HG03432 (cell line): ENCODE measurements around the gene NOL4L.

Experiments used
- ATAC-seq: cut with Tn5 transposase; IDR thresholded peaks from one replicate; pipeline ENCODE4 v1.9.1; 2021; ENCODE audit warnings: mild to moderate bottlenecking, moderate library complexity; ENCODE audit not compliant: unreplicated experiment

The NOL4L gene

DNA sequence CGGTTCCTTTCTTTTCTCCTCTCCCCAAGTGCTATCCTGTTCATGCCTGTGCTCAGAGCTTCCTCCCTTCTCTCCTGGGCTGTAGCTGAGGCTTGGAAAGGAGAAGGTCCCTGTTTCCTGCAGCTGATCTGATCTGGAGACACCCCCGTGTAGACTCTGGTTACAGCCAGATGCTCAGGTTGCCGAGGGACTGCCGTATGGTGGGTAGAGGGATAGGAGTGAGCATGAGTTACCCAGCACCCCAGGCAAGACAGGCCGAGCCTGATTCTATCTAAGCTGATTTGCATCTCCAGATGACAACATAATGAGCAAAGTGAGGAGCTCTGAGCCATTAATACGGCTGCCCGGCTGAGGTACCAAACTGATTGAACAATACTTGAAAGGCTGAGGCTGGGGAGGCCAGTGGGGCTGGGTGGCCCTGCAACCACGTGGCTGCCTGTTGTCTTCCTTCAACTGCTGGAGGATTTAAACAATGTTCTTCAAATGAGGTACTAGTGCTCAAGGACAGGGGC is 135.2 kb downstream of the NOL4L start:
- no peak for ATAC-seq

GRCh38 chr20:32449057-32449889 is 135.9 kb downstream of the NOL4L start:
- no peak for ATAC-seq

- no peak for ATAC-seq
These were observed 136.7 kb downstream of the NOL4L start for GRCh38 chr20:32448306-32449056.

DNA sequence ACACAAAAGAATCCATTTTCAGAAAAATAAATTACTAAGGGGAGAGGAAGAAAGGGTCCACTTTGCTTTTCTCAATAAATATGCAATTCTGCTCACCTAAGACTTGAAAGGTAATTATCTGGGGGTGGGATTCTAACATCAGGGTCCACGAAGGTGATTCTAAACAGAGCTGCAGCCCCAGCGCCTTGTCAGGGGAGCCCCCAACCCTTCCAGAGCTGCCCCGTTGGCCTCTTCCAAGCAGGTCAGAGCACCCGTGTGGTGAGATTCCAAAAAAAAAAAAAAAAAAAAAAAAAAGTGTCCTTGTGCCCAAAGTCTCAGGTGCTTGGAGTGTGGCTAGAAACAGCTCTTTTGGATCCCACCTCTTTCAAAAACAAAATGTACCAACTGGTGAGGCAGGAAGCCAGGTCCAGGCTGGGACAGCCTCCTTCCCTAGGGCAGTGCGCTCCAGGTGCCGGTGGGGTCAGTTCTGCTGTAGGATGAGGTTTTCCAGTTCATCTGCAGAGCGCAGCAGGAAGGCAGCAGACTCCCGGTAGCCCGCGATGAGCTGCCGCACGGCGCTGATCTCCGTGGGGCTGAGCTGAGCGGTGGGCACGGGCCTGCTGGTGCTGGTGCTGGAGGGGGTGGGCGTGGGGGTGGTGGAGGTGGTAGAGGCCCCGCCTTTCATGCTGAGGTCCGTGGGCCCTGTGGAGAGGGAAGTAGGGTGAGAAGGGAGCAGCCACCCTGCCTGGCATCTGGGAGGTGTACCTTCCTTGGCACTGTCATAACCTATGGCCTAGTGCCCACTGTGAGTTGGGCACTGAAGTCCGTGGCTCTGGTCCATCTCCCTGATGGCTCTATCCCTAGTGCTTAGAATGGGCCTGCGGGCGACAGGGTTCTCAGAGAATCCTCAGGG is 137.8 kb downstream of the NOL4L start:
- no peak for ATAC-seq

- ATAC-seq, result no peak
These were observed 138.6 kb downstream of the NOL4L start for GRCh38 chr20:32446301-32447100.

DNA sequence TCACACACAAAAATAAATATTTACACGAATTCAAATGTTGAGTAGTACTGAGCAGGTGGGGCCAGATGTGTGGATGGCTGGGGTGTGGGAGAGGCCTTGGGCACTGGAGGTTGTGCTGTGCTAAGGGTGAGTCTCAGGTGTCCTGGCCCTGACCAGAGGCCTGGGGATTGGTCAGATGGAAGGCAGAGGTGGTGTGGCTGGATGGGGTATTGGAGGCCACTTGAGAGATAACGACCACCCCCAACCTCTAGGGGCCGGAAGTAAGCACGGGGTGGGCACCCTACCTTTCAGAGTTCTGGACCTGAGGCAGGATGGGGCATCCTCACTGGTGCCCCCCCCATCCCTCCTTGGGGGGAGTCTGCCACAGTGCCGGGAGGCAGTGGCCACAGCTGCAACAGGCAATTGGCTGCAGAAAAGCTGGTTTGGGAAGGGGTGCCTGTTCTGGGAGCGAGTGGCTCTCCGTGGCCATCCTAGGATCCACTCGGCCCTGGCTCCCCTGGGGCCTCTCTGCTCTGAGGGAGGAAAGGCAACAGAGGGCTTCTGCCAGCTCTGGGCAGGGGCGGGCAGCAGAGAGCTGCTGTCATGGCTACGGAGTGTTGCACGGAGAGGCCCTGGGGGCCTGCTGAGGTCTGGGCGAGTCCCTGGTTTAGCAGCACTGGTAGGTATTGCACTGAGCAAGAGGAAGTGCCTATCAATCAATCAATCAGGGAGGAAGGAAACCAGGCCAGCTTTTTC is 139.4 kb downstream of the NOL4L start:
- ATAC-seq, result no peak

GRCh38 chr20:32444474-32445220 is 140.5 kb downstream of the NOL4L start:
- ATAC-seq, result no peak

DNA sequence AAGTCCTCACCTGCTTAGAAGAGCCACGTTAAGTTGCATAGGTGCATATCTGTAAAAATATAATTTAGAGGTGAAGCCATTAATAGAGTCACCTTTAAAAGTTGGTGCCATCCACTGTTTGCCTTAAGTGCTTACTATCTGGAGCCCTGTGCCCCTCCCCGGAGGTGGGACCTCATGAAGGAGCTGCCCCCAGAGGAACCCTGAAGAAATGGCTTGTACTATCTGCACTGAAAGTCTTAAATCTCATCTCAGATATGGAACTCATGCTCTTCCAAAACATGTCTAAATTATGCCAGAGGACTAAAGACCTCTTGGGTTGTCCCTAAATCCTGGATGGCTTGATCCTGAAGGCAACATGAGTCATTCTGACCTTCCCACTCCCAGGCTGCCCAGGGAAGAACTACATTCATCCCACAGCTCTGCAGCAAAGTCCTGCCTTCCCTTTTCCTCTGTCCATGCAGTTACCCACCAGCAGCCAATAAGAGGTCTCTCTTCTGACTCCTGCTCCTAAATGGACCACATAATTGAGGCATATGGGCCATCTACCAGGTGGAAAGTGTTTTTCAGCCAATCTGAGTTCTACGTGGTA is 141.7 kb downstream of the NOL4L start:
- no peak for ATAC-seq

DNA sequence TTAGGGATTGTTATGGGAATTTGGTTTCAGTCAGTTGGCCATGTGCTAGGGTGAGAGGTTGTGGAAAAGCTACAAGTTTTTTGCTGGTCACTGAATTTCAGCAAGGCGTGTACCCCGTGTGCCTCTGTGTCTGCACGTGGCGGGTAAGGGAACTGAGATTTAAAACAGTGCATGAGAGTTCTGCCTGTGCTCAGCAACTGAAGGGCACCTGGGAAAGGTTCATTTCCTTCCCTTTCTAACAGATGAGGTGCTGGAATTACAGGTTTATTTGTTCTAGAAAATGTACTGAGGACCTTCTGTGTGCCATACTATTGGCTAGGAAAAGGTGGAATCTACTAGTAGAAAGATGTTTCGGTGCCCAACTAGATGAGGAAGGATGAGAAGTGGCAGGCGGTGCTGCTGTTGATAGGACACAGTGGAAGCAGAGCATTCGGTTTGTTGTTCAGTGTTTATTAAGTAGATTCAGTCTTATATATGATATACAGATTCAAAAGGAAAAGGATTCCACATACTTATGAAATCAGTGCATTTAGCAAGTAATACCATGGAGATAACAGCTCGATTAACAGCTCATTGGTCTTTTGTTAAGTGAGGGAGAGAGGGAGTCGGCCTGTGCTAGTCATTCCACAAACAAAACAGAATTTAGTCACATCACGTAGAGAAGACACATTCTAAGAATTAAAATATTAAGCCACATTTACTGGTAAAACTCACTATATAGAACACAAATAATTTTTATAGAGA is 142.3 kb downstream of the NOL4L start:
- no peak for ATAC-seq

DNA sequence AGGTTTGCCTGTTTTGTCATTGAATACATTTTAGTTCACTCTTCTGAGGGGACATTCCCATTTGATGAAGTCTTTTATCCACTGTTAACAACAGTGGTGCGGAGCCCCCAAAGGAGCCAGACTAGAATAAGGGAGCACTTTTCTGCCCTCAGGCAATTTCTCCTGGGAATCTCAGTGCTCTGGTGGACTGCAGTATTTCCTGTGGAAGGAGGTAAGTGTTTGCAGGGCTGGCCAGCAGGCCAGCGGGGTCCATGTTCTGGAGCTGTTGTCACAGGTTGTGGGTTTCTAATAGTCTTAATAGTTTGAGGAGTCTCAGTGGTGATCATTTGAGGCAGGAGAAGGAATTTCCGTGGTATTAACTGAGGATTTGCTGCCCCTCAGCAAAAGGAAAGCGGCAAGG is 143.5 kb downstream of the NOL4L start:
- no peak for ATAC-seq

GRCh38 chr20:32440758-32441078 is 144.4 kb downstream of the NOL4L start:
- ATAC-seq, result no peak

DNA sequence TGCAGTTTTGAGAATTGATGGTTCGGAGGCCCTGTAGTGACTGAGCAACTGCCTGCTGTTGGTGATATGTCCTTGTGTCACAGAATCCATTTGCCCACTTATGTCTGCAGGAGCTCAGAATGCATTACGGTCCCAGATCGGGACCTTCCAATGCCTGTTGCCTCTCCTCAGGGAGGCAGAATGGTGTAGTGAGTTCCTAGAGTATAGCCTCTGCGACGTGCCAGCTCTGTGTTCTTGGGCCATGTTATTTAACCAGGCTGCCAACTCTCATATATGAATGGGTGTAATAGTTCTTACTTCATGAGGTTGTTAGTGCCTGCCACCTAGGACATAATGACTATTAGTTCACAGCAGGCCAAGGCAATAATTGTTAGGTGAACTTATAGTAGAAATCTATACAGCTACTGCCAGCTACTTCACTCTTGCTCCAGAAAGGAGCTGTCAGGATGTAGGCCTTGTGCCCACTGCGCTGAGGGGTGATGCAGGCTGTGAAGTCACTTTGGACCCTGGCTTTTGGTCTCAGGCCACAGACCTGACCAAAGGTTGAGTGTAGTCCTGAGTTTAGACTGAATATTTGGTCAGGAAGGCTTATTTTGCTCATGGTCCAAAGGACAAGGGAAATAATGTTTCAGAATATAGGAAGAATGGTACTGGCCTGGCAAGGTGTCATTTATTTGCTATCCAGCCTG is 144.9 kb downstream of the NOL4L start:
- ATAC-seq, result no peak

- ATAC-seq, result no peak
These were observed 145.9 kb downstream of the NOL4L start for GRCh38 chr20:32439132-32439829.

GRCh38 chr20:32438331-32438858 is 146.7 kb downstream of the NOL4L start:
- ATAC-seq, result no peak

- ATAC-seq, result no peak
These were observed 147.6 kb downstream of the NOL4L start for GRCh38 chr20:32437391-32438074.

DNA sequence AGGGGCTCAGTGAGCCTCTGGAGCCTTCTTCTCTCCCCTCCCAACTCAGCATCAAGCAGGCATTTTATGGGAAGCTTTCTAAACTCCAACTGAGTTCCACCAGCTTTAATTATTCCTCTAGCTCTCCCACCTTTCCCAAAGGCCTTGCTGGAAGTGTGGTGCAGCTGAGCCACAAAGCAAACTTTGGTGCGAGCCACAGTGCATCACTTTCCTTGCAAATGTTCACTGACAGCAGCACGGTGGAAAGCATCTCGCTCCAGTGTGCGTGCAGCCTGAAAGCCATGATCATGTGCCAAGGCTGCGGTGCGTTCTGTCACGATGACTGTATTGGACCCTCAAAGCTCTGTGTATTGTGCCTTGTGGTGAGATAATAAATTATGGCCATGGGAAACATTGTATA is 148.2 kb downstream of the NOL4L start:
- no peak for ATAC-seq
